Activated T-helper 1 cell treated with anti-CD3 and anti-CD28 coated beads, Interleukin-12 subunit alpha, Interleukin-12 subunit beta, Interleukin-2, Interleukin-4 antibody, amounts not matched to agents 30 ng/mL and 10 ng/mL and 1 ng/mL, durations not matched to agents 14 hours and 24 hours and 36 hours (primary cell): ENCODE results near the gene SVIL. TPM values are rescaled to one million over a fixed set of nuclear protein-coding genes. Genes with fewer than 3 reads are reported as not detected.
"Not testable (repeated sequence)": the region's sequence is repeated elsewhere in the genome, so short reads cannot be mapped to it uniquely, and the experiment has no call there.

Experiments
- DNase-seq: peaks from one replicate; pipeline ENCODE4 v3.0.0; 2021; ENCODE audit warnings: low spot score
- H3K27ac Mint-ChIP-seq: one replicate; pipeline ENCODE4 v1.8.0; 2021; ENCODE audit warnings: mild to moderate bottlenecking, mixed read lengths
- H3K27me3 Mint-ChIP-seq: one replicate; pipeline ENCODE4 v1.8.0; 2022; ENCODE audit warnings: mild to moderate bottlenecking, moderate library complexity, mixed read lengths; ENCODE audit not compliant: insufficient read depth
- H3K36me3 Mint-ChIP-seq: one replicate; pipeline ENCODE4 v1.8.0; 2021; ENCODE audit warnings: low read depth, mixed read lengths
- H3K4me1 Mint-ChIP-seq: one replicate; pipeline ENCODE4 v1.8.0; 2021; ENCODE audit warnings: low read depth, mixed read lengths
- H3K4me3 Mint-ChIP-seq: one replicate; pipeline ENCODE4 v1.8.0; 2021; ENCODE audit warnings: mild to moderate bottlenecking, moderate library complexity, mixed read lengths
- H3K9me3 Mint-ChIP-seq: one replicate; pipeline ENCODE4 v1.8.0; 2021; ENCODE audit warnings: mixed read lengths
- intact Hi-C: fragments of 100-400 bp; cut with micrococcal nuclease; formaldehyde crosslinking; loops from one replicate; pipeline ENCODE4 v1.15.1; 2024
- total RNA-seq: library from RNA; stranded (reverse); gene quantifications from 2 replicates; pipeline ENCODE4 v1.2.3, GENCODE V29; 2022

Gene SVIL
- total RNA-seq, 1 donor from 2014 or later = 8.1 TPM

GRCh38 chr10:29587102-29587749 is 47.5 kb downstream of the SVIL start:
- DNase-seq, H3K9me3 Mint-ChIP-seq, H3K27ac Mint-ChIP-seq, H3K36me3 Mint-ChIP-seq, intact Hi-C loops, H3K27me3 Mint-ChIP-seq, H3K4me3 Mint-ChIP-seq: not testable (repeated sequence)
- H3K4me1 Mint-ChIP-seq = peaks cover 21% of the 10 kb centered on the region

- DNase-seq = no peak
- no peaks in the 10 kb centered on the region for H3K9me3 Mint-ChIP-seq
- H3K27me3 Mint-ChIP-seq = peaks cover 5% of the 10 kb centered on the region
- H3K36me3 Mint-ChIP-seq = no peaks in the 10 kb centered on the region
- no peak overlapping the region for H3K27ac Mint-ChIP-seq
- intact Hi-C loops = no loop called here
- H3K4me3 Mint-ChIP-seq = no peak overlapping the region
- peaks cover 21% of the 10 kb centered on the region for H3K4me1 Mint-ChIP-seq
These were observed 48.3 kb downstream of the SVIL start for GRCh38 chr10:29586509-29586908.

- H3K4me3 Mint-ChIP-seq = no peak overlapping the region
- H3K27ac Mint-ChIP-seq = no peak overlapping the region
- no peaks in the 10 kb centered on the region for H3K36me3 Mint-ChIP-seq
- H3K4me1 Mint-ChIP-seq = peaks cover 17% of the 10 kb centered on the region
- H3K9me3 Mint-ChIP-seq = no peaks in the 10 kb centered on the region
- DNase-seq = no peak
- H3K27me3 Mint-ChIP-seq = peaks cover 2% of the 10 kb centered on the region
- intact Hi-C loops = no loop called here
These were observed 49.2 kb downstream of the SVIL start for GRCh38 chr10:29585488-29585976.

- no peaks in the 10 kb centered on the region for H3K36me3 Mint-ChIP-seq
- peaks cover 12% of the 10 kb centered on the region for H3K4me1 Mint-ChIP-seq
- intact Hi-C loops = no loop called here
- no peak overlapping the region for H3K27ac Mint-ChIP-seq
- no peaks in the 10 kb centered on the region for H3K27me3 Mint-ChIP-seq
- H3K4me3 Mint-ChIP-seq = no peak overlapping the region
- no peaks in the 10 kb centered on the region for H3K9me3 Mint-ChIP-seq
- DNase-seq = no peak
These were observed 50.3 kb downstream of the SVIL start for GRCh38 chr10:29584436-29584835.

GRCh38 chr10:29583674-29584073 is 51.1 kb downstream of the SVIL start:
- H3K4me3 Mint-ChIP-seq = no peak overlapping the region

GRCh38 chr10:29582769-29583168 is 52.0 kb downstream of the SVIL start:
- H3K27me3 Mint-ChIP-seq, H3K9me3 Mint-ChIP-seq, H3K27ac Mint-ChIP-seq, H3K36me3 Mint-ChIP-seq, H3K4me3 Mint-ChIP-seq, DNase-seq, intact Hi-C loops: not testable (repeated sequence)
- peaks cover 12% of the 10 kb centered on the region for H3K4me1 Mint-ChIP-seq

More at GRCh38 chr10:29583674-29584073, 51.1 kb downstream of the SVIL start:
- Mint-ChIP-seq H3K27ac (no peak overlapping the region), H3K9me3 (no peaks in the 10 kb centered on the region), H3K4me1 (peaks cover 12% of the 10 kb centered on the region), H3K36me3 (no peaks in the 10 kb centered on the region), H3K27me3 (no peaks in the 10 kb centered on the region)
- no peak for DNase-seq
- intact Hi-C loops = no loop called here

- Mint-ChIP-seq H3K36me3 (no peaks in the 10 kb centered on the region), H3K4me1 (peaks cover 12% of the 10 kb centered on the region), H3K27me3 (no peaks in the 10 kb centered on the region), H3K9me3 (no peaks in the 10 kb centered on the region), H3K4me3 (no peak overlapping the region), H3K27ac (no peak overlapping the region)
- DNase-seq = no peak
- intact Hi-C loops = no loop called here
These were observed 55.3 kb downstream of the SVIL start for GRCh38 chr10:29579455-29579970.

- no peaks in the 10 kb centered on the region for H3K27me3 Mint-ChIP-seq
- peaks cover 9% of the 10 kb centered on the region for H3K4me1 Mint-ChIP-seq
- H3K4me3 Mint-ChIP-seq = no peak overlapping the region
- intact Hi-C loops = no loop called here
- no peak for DNase-seq
- H3K36me3 Mint-ChIP-seq = no peaks in the 10 kb centered on the region
- H3K9me3 Mint-ChIP-seq = no peaks in the 10 kb centered on the region
- H3K27ac Mint-ChIP-seq = no peak overlapping the region
These were observed 56.3 kb downstream of the SVIL start for GRCh38 chr10:29578457-29578856.

- no peaks in the 10 kb centered on the region for H3K9me3 Mint-ChIP-seq
- DNase-seq = no peak
- H3K27ac Mint-ChIP-seq = no peak overlapping the region
- intact Hi-C loops = no loop called here
- H3K4me3 Mint-ChIP-seq = no peak overlapping the region
- H3K36me3 Mint-ChIP-seq = no peaks in the 10 kb centered on the region
- no peaks in the 10 kb centered on the region for H3K4me1 Mint-ChIP-seq
- no peaks in the 10 kb centered on the region for H3K27me3 Mint-ChIP-seq
These were observed 58.1 kb downstream of the SVIL start for GRCh38 chr10:29576681-29577080.

GRCh38 chr10:29575098-29575455 is 59.7 kb downstream of the SVIL start:
- intact Hi-C loops = no loop called here
- Mint-ChIP-seq H3K27ac (no peak overlapping the region), H3K27me3 (no peaks in the 10 kb centered on the region), H3K4me3 (no peak overlapping the region), H3K4me1 (no peaks in the 10 kb centered on the region), H3K9me3 (no peaks in the 10 kb centered on the region), H3K36me3 (no peaks in the 10 kb centered on the region)
- no peak for DNase-seq

- DNase-seq, H3K9me3 Mint-ChIP-seq, H3K4me3 Mint-ChIP-seq, intact Hi-C loops, H3K27ac Mint-ChIP-seq, H3K36me3 Mint-ChIP-seq, H3K27me3 Mint-ChIP-seq, H3K4me1 Mint-ChIP-seq: not testable (repeated sequence)
These were observed 60.3 kb downstream of the SVIL start for GRCh38 chr10:29574212-29575097.

GRCh38 chr10:29570248-29570647 is 64.5 kb downstream of the SVIL start:
- intact Hi-C loops, DNase-seq, H3K9me3 Mint-ChIP-seq, H3K27ac Mint-ChIP-seq, H3K36me3 Mint-ChIP-seq, H3K4me3 Mint-ChIP-seq, H3K4me1 Mint-ChIP-seq, H3K27me3 Mint-ChIP-seq: not testable (repeated sequence)

GRCh38 chr10:29569795-29570194 is 65.0 kb downstream of the SVIL start:
- Mint-ChIP-seq H3K36me3 (no peaks in the 10 kb centered on the region), H3K9me3 (no peaks in the 10 kb centered on the region), H3K27me3 (no peaks in the 10 kb centered on the region), H3K4me3 (no peak overlapping the region), H3K4me1 (no peaks in the 10 kb centered on the region), H3K27ac (no peak overlapping the region)
- intact Hi-C loops = no loop called here
- DNase-seq = no peak
